B cell (primary cell): ENCODE data around the gene RHOT1. TPM values are rescaled to one million over a fixed set of nuclear protein-coding genes. Genes with fewer than 3 reads are reported as not detected.

Source experiments
- ATAC-seq: fragments of 200-7000 bp; cut with Tn5 transposase; one replicate; pipeline ENCODE4 v1.10.0; 2021; ENCODE audit warnings: low read depth, mild to moderate bottlenecking, moderate number of reproducible peaks, moderate library complexity
- CTCF ChIA-PET: fragments of 350-600 bp; sonication (Branson Sonifier 250); formaldehyde crosslinking; loops from one replicate; lab custom pipeline; 2021; ENCODE audit warnings: antibody characterized with exemption, inconsistent platforms; lab: Charles Lee
- POLR2A ChIA-PET: fragments of 350-600 bp; sonication (Branson Sonifier 250); formaldehyde crosslinking; loops from one replicate; lab custom pipeline; 2021; ENCODE audit warnings: antibody characterized with exemption; lab: Charles Lee
- DNase-seq: peaks from one replicate; pipeline ENCODE4 v3.0.0; 2013
- H2AFZ ChIP-seq: 2 replicates; pipeline ENCODE4 v1.6.1; 2012; ENCODE audit warnings: mild to moderate bottlenecking, low read depth, low read length; ENCODE audit not compliant: insufficient read depth, poor library complexity, severe bottlenecking
- H3K27ac ChIP-seq, 2 donors: 1 replicate in 1 of 2; 2 replicates in 1 of 2; pipeline ENCODE4 v1.5.1; 2012 to 2013; ENCODE audit warnings: low read length in 2 of 2, mild to moderate bottlenecking in 2 of 2, moderate library complexity in 1 of 2
- H3K27me3 ChIP-seq, 4 experiments: fragments of 200-600 bp in 1 of 4; sonication (generic) in 1 of 4; replicated peaks in 1 of 4; 1 replicate in 2 of 4; 2 replicates in 2 of 4; pipeline versions ENCODE4 v1.6.1 to v1.7.0; 2013 to 2016; ENCODE audit warnings: low read length in 3 of 4, mild to moderate bottlenecking in 2 of 4, mixed read lengths in 1 of 4, moderate library complexity in 1 of 4; ENCODE audit not compliant: insufficient read depth in 4 of 4, control insufficient read depth in 3 of 4; ENCODE audit errors: control extremely low read depth in 1 of 4
- H3K36me3 ChIP-seq, 2 experiments: replicated peaks in 1 of 2; 1 replicate in 1 of 2; 2 replicates in 1 of 2; pipeline versions ENCODE4 v1.6.1 to v1.7.1; 2013; ENCODE audit warnings: low read length in 1 of 2; ENCODE audit not compliant: insufficient read depth in 2 of 2, control insufficient read depth in 1 of 2; ENCODE audit errors: control extremely low read depth in 1 of 2, extremely low read depth in 1 of 2
- H3K4me1 ChIP-seq, 2 donors: fragments of 200-600 bp in 1 of 2; sonication (generic) in 1 of 2; 1 replicate in 1 of 2; 2 replicates in 1 of 2; pipeline versions ENCODE4 v1.5.1 to v1.6.1; 2013 to 2017; ENCODE audit warnings: low read length in 2 of 2; ENCODE audit not compliant: control insufficient read depth in 2 of 2, insufficient read depth in 2 of 2
- H3K4me2 ChIP-seq: replicated peaks from 2 replicates; pipeline ENCODE3; 2012; ENCODE audit warnings: mild to moderate bottlenecking, low read depth, low read length; ENCODE audit not compliant: poor library complexity, severe bottlenecking
- H3K4me3 ChIP-seq, 5 experiments: fragments of 200-600 bp in 1 of 5; sonication (generic) in 1 of 5; 1 replicate in 3 of 5; 2 replicates in 2 of 5; pipeline versions ENCODE4 v1.5.1 to v1.7.0; 2011 to 2016; ENCODE audit warnings: low read length in 4 of 5, mild to moderate bottlenecking in 4 of 5, low read depth in 2 of 5, control low read depth in 1 of 5, moderate library complexity in 1 of 5; ENCODE audit not compliant: insufficient read depth in 1 of 5; ENCODE audit errors: control extremely low read depth in 1 of 5, extremely low read depth in 1 of 5
- H3K79me2 ChIP-seq: fragments of 200-600 bp; sonication (generic); one replicate; pipeline ENCODE4 v1.6.0; 2016; ENCODE audit warnings: low read length; ENCODE audit not compliant: control insufficient read depth, insufficient read depth
- H3K9ac ChIP-seq: fragments of 200-600 bp; sonication (generic); 2 replicates; pipeline ENCODE4 v1.6.1; 2017; ENCODE audit warnings: mild to moderate bottlenecking, low read length, moderate library complexity
- H3K9me3 ChIP-seq, 3 donors: one replicate each; pipeline versions ENCODE4 v1.6.1 to v1.7.1; 2013; ENCODE audit warnings: low read length in 2 of 3; ENCODE audit not compliant: control insufficient read depth in 2 of 3, insufficient read depth in 1 of 3; ENCODE audit errors: control extremely low read depth in 1 of 3
- H4K20me1 ChIP-seq: 2 replicates; pipeline ENCODE4 v1.6.0; 2012; ENCODE audit warnings: mild to moderate bottlenecking, low read length; ENCODE audit not compliant: insufficient read depth, control insufficient read depth, poor library complexity, severe bottlenecking
- H3K27ac Mint-ChIP-seq: one replicate; pipeline ENCODE4 v1.8.0; 2021; ENCODE audit warnings: mixed read lengths
- H3K27me3 Mint-ChIP-seq: one replicate; pipeline ENCODE4 v1.8.0; 2021; ENCODE audit warnings: mixed read lengths
- H3K4me1 Mint-ChIP-seq: one replicate; pipeline ENCODE4 v1.8.0; 2021; ENCODE audit warnings: mixed read lengths
- H3K4me3 Mint-ChIP-seq: one replicate; pipeline ENCODE4 v1.8.0; 2021; ENCODE audit warnings: mixed read lengths
- H3K9me3 Mint-ChIP-seq: one replicate; pipeline ENCODE4 v1.8.0; 2022; ENCODE audit warnings: mixed read lengths; ENCODE audit not compliant: insufficient read depth
- CTCF ChIP-seq: fragments of 200-600 bp; IDR thresholded peaks from one replicate; pipeline ENCODE4 v1.8.0; 2022; ENCODE audit warnings: antibody characterized with exemption, mild to moderate bottlenecking
- EZH2 ChIP-seq: IDR thresholded peaks from 2 replicates; pipeline ENCODE4 v1.6.1; 2012; ENCODE audit warnings: borderline replicate concordance, low read depth, mild to moderate bottlenecking, moderate library complexity, low read length; ENCODE audit not compliant: insufficient read depth, poor library complexity, severe bottlenecking
- WGBS: methylation state at CpG from one replicate; pipeline ENCODE4 v1.1.5; 2013; ENCODE audit warnings: missing lambda C conversion rate; ENCODE audit not compliant: insufficient coverage; 5-methylcytosine and 5-hydroxymethylcytosine counted together
- intact Hi-C: fragments of 100-400 bp; cut with micrococcal nuclease; formaldehyde crosslinking; loops from one replicate; pipeline ENCODE4 v1.10.0; 2022
- polyA plus RNA-seq: library from polyadenylated mRNA; depleted of rRNA; stranded (reverse); fragments of >200 nt; gene quantifications from 2 replicates; pipeline ENCODE4 v1.2.3, GENCODE V29; 2012
- total RNA-seq, 2 donors: library from RNA; stranded (reverse); fragments of 120-200 nt in 1 of 2; gene quantifications; 1 replicate in 1 of 2; 2 replicates in 1 of 2; pipeline versions ENCODE4 v1.2.3 to v1.2.4, GENCODE V29; 2013 to 2022

The RHOT1 gene
- total and polyA plus RNA-seq, 2 donors (not counting 1 experiment from before 2014, with no cell fraction given) = 24.6 to 24.7 TPM

- DNase-seq (no peak), ATAC-seq (no peak)
- H3K4me3 ChIP-seq = no peak overlapping the region
- H3K27ac ChIP-seq = no peak overlapping the region
- intact Hi-C loops = no loop called here
- Mint-ChIP-seq H3K27ac (peak overlapping the region; percentile 46), H3K4me1 (peaks cover 20% of the 10 kb centered on the region), H3K9me3 (no peaks in the 10 kb centered on the region), H3K27me3 (peaks cover 4% of the 10 kb centered on the region), H3K4me3 (no peak overlapping the region)
- peaks cover 12% of the 10 kb centered on the region for H3K79me2 ChIP-seq
- H3K4me2 ChIP-seq = no peak overlapping the region
- no peak overlapping the region for H3K9ac ChIP-seq
- H3K9me3 ChIP-seq = no peaks in the 10 kb centered on the region
- H2AFZ ChIP-seq = no peak overlapping the region
- TF ChIP-seq EZH2 (no peak), CTCF (no peak)
- ChIA-PET CTCF (interaction anchor here (1.4 to 5.4 kb wide), 2 partner anchors 15 to 117 kb away, joined by 4 to 65 read pairs; partner anchors contain the start of gene RHOT1), POLR2A (no interaction called here)
- WGBS = 96% methylated on average over 11 of the region's 13 CpGs
- no peaks in the 10 kb centered on the region for H4K20me1 ChIP-seq
- H3K27me3 ChIP-seq = peaks cover 0 to 4% (median under 1%) of the 10 kb centered on the region in 4 experiments
- peaks cover 14 to 18% of the 10 kb centered on the region in 2 donors for H3K4me1 ChIP-seq
- H3K36me3 ChIP-seq = no peaks in the 10 kb centered on the region
Measured at GRCh38 chr17:32124985-32125847, 17.1 kb upstream of the RHOT1 start.

- H3K4me3 ChIP-seq = no peak overlapping the region
- Mint-ChIP-seq H3K4me3 (no peak overlapping the region), H3K9me3 (no peaks in the 10 kb centered on the region), H3K27me3 (peaks cover 3% of the 10 kb centered on the region), H3K4me1 (peaks cover 20% of the 10 kb centered on the region), H3K27ac (peak overlapping the region; percentile 46)
- TF ChIP-seq EZH2 (no peak), CTCF (no peak)
- no CpG with 5 or more reads among the region's 2 CpGs for WGBS
- H2AFZ ChIP-seq = no peak overlapping the region
- H3K9me3 ChIP-seq = no peaks in the 10 kb centered on the region
- CTCF ChIA-PET = interaction anchor here (1.5 to 5.4 kb wide), 2 partner anchors 10 to 14 kb away, joined by 4 to 65 read pairs; partner anchors contain the start of gene RHOT1
- H3K27me3 ChIP-seq = no peaks in the 10 kb centered on the region
- no peaks in the 10 kb centered on the region for H3K36me3 ChIP-seq
- peaks cover 14 to 18% of the 10 kb centered on the region in 2 donors for H3K4me1 ChIP-seq
- peaks cover 12% of the 10 kb centered on the region for H3K79me2 ChIP-seq
- POLR2A ChIA-PET = interaction anchor here (0.7 kb wide), 1 partner anchor 895 kb away, joined by 3 read pairs; no protein-coding TSS in a partner anchor
- DNase-seq (no peak), ATAC-seq (no peak)
- intact Hi-C loops = no loop called here
- no peaks in the 10 kb centered on the region for H4K20me1 ChIP-seq
- no peak overlapping the region for H3K27ac ChIP-seq
- H3K4me2 ChIP-seq = no peak overlapping the region
- H3K9ac ChIP-seq = no peak overlapping the region
Measured at GRCh38 chr17:32125848-32126153, 16.5 kb upstream of the RHOT1 start.
